Measurements from ENCODE around the gene LBX2. TPM values are rescaled to one million over a fixed set of nuclear protein-coding genes. Genes with fewer than 3 reads are reported as not detected.

LBX2 gene
- total RNA-seq, 1 donor from 2014 or later = 3.3 TPM

- peak; percentile 63 for DNase-seq (ENCODE audit: low spot score)
These were observed 41.8 kb downstream of the LBX2 start for GRCh38 chr2:74457549-74458131.

DNA sequence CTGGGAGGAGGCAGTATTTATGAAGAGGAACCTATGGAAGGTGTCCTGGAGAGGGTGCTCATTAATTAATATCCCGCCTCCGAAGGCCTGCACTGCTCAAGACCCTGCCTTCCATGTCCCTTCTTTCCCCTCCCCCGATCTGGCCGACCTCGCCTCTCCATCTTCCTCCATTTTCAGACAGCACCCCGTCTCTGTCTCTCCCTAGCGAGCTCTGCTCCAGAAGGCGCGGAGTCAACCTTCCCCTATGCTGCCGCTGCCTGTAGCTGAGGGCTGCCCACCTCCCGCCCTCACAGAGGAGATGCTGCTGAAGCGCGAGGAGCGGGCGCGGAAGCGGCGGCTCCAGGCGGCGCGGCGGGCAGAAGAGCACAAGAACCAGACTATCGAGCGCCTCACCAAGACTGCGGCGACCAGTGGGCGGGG lies 42.3 kb downstream of the LBX2 start:
- DNase-seq (ENCODE audit: low spot score) = no peak

DNA sequence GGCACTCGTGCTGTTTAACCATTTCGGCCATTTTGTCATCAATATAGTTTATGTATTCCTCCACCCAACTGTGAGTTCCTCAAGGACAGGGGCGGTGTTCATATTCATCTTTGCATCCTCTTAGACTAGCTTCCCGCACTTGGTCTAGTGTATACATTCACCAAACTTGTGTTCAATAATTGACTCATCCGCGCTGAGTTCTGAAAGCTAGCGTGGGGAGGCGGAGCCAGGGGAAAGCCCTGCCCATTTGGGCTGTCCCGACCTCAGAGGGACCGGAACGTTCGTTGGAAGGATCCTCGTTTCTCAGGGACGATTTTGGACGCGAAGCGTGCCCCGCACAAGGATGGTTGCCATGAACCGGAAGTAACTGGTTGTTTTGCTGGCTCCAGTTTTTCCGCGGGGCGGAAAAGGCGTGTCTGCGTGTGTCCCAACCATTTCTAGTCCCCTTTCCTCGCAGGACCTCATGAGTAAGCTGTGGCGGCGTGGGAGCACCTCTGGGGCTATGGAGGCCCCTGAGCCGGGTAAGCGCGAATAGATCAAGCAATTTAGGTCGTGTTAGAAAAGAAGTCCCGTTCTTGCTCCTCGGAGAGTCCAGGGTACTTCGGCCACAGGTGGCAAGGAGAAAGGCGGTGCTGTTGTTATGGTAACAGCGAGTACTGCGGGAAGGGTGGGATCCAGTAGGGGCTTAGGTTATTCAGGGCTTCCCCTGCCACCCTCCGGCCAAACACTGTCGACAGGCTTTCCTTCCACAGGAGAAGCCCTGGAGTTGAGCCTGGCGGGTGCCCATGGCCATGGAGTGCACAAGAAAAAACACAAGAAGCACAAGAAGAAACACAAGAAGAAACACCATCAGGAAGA lies 44.5 kb downstream of the LBX2 start, which contains the start of gene INO80B:
Gene INO80B (plus strand): TSS at position 434 of the 858 bp plus-strand sequence. CDS start 30 bp downstream, at position 464.
- DNase-seq (ENCODE audit: low spot score) = peak; percentile 98

DNA sequence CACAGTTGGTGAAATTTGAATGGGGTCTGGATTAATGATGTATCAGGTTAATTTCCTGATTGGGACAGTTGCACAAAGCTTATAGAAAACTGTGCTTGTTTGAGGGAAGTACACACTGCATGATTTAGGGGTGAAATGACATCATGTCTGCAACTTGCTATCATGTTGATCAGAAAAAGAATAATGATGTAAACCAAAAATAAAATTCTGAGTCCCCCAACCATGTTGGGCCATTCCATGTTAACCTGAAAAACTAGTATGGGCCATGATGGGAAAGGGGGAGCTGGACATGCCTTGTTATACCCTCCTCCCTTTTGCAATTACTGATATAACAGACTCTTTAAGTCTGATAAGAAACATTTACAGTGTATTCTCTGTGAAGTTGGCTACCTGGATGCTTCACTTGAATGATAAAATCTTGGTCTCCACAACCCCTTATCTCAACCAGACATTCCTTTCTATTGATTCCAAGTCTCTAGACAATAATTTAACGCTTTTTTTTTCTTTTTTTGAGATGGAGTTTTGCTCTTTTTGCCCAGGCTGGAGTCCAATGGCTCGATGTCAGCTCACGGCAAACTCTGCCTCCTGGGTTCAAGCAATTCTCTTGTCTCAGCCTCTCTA lies 48.7 kb downstream of the LBX2 start:
- no peak for DNase-seq (ENCODE audit: low spot score)

DNA sequence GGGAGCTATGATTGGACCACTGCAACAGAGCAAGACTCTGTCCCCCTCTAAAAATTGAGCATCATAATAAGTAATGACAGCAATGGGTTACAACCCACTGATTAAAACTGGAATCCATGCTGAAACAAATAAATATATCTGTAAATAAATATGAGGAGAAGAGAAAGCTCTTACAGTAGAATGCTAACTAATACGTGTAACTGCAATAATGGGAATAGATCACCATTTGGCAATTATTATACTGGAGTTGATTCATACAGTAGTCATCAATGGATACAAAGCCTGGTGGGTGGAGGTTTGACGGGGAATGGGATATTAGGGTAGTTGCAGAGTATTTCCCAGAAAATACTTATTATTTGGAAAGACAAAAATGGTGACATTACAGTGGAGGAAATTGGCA lies 50.6 kb downstream of the LBX2 start:
- no peak for DNase-seq (ENCODE audit: low spot score)

Other genes with a start within 250 kb of the LBX2 start
- gene SLC4A5, start 156.2 kb downstream of the LBX2 start, total RNA-seq = 4.7 TPM
- 171 TPM for gene DCTN1, start 119.3 kb downstream of the LBX2 start, total RNA-seq
- gene C2orf81, start 78.0 kb downstream of the LBX2 start, total RNA-seq = 12.9 TPM
- gene WDR54, start 77.9 kb downstream of the LBX2 start, total RNA-seq = 38.1 TPM
- gene RTKN, start 57.7 kb downstream of the LBX2 start, total RNA-seq = 86.4 TPM
- gene INO80B, start 44.5 kb downstream of the LBX2 start, total RNA-seq = 51.8 TPM
- gene WBP1, start 41.2 kb downstream of the LBX2 start, total RNA-seq = 132 TPM
- gene MOGS, start 34.2 kb downstream of the LBX2 start, total RNA-seq = 80.0 TPM
- 80.9 TPM for gene MRPL53, start 26.9 kb downstream of the LBX2 start, total RNA-seq
- 26.5 TPM for gene CCDC142, start 16.6 kb downstream of the LBX2 start, total RNA-seq
- gene TTC31, start 16.5 kb downstream of the LBX2 start, total RNA-seq = 41.0 TPM
- 35.3 TPM for gene PCGF1, start 8.1 kb upstream of the LBX2 start, total RNA-seq
- gene TLX2, start 14.8 kb upstream of the LBX2 start, total RNA-seq = 0.12 TPM
- 0.43 TPM for gene DQX1, start 26.6 kb upstream of the LBX2 start, total RNA-seq
- 146 TPM for gene AUP1, start 30.1 kb upstream of the LBX2 start, total RNA-seq
- gene HTRA2, start 30.3 kb upstream of the LBX2 start, total RNA-seq = 31.0 TPM
- gene LOXL3, start 54.3 kb upstream of the LBX2 start, total RNA-seq = 15.9 TPM
- gene DOK1, start 55.1 kb upstream of the LBX2 start, total RNA-seq = 31.9 TPM
- 2.0 TPM for gene M1AP, start 148.7 kb upstream of the LBX2 start, total RNA-seq
- gene SEMA4F, start 154.6 kb upstream of the LBX2 start, total RNA-seq = 12.5 TPM

Data from mucosa of gallbladder (tissue), 1 donor.